Mesendoderm (in vitro differentiated cells): Measurements from ENCODE around the gene APMAP.
"Not testable (repeated sequence)": the region's sequence is repeated elsewhere in the genome, so short reads cannot be mapped to it uniquely, and the experiment has no call there.

Experiments used
- DNase-seq: peaks from one replicate; pipeline ENCODE4 v3.0.0; 2013
- H2AK5ac ChIP-seq: 2 replicates; pipeline ENCODE4 v1.6.1; 2013; ENCODE audit warnings: low read length, inconsistent platforms
- H2BK120ac ChIP-seq: 2 replicates; pipeline ENCODE4 v1.6.1; 2013; ENCODE audit warnings: low read depth, mild to moderate bottlenecking, low read length, moderate library complexity, mixed read lengths
- H2BK15ac ChIP-seq: replicated peaks from 2 replicates; pipeline ENCODE4 v1.6.1; 2013; ENCODE audit warnings: low read depth, mild to moderate bottlenecking, moderate library complexity
- H2BK5ac ChIP-seq: 2 replicates; pipeline ENCODE4 v1.6.1; 2013; ENCODE audit warnings: low read length, inconsistent platforms
- H3K18ac ChIP-seq: 2 replicates; pipeline ENCODE4 v1.6.1; 2013; ENCODE audit warnings: mild to moderate bottlenecking, low read length, mixed read lengths
- H3K23ac ChIP-seq: one replicate; pipeline ENCODE4 v1.6.1; 2013; ENCODE audit warnings: low read length
- H3K27ac ChIP-seq: 2 replicates; pipeline ENCODE4 v1.5.1; 2013; ENCODE audit warnings: low read depth, mild to moderate bottlenecking, inconsistent platforms, low read length, moderate library complexity
- H3K27me3 ChIP-seq: 2 replicates; pipeline ENCODE4 v1.6.1; 2013; ENCODE audit warnings: low read length, control low read depth, mild to moderate bottlenecking, inconsistent platforms; ENCODE audit not compliant: insufficient read depth, poor library complexity
- H3K36me3 ChIP-seq: 2 replicates; pipeline ENCODE4 v1.6.1; 2013; ENCODE audit warnings: low read length, inconsistent platforms; ENCODE audit not compliant: control insufficient read depth, insufficient read depth
- H3K4ac ChIP-seq: one replicate; pipeline ENCODE4 v1.6.1; 2013; ENCODE audit warnings: low read depth, mild to moderate bottlenecking, low read length, moderate library complexity
- H3K4me1 ChIP-seq: 2 replicates; pipeline ENCODE4 v1.6.1; 2013; ENCODE audit warnings: low read depth, low read length, inconsistent platforms; ENCODE audit not compliant: control insufficient read depth
- H3K4me2 ChIP-seq: 2 replicates; pipeline ENCODE4 v1.6.1; 2013; ENCODE audit warnings: low read length
- H3K4me3 ChIP-seq: 2 replicates; pipeline ENCODE4 v1.5.1; 2013; ENCODE audit warnings: mild to moderate bottlenecking, low read length
- H3K56ac ChIP-seq: one replicate; pipeline ENCODE4 v1.6.1; 2013; ENCODE audit warnings: low read length
- H3K79me1 ChIP-seq: 2 replicates; pipeline ENCODE4 v1.6.1; 2013; ENCODE audit warnings: low read length, inconsistent platforms
- H3K79me2 ChIP-seq: 2 replicates; pipeline ENCODE4 v1.6.1; 2013; ENCODE audit warnings: mild to moderate bottlenecking, low read length; ENCODE audit not compliant: control insufficient read depth, insufficient read depth
- H3K9ac ChIP-seq: 2 replicates; pipeline ENCODE4 v1.6.1; 2013; ENCODE audit warnings: low read length, inconsistent platforms
- H4K5ac ChIP-seq: one replicate; pipeline ENCODE4 v1.6.1; 2013; ENCODE audit warnings: low read length
- H4K8ac ChIP-seq: one replicate; pipeline ENCODE4 v1.6.1; 2013; ENCODE audit warnings: low read depth, mild to moderate bottlenecking, control low read depth, low read length, moderate library complexity
- WGBS: extraction: QIAGEN DNeasy Blood & Tissue Kit; methylation state at CpG from one replicate; pipeline ENCODE4 v1.1.7; 2013; ENCODE audit warnings: low lambda C conversion rate, missing lambda C conversion rate; ENCODE audit not compliant: insufficient coverage; ENCODE audit errors: extremely low coverage; 5-methylcytosine and 5-hydroxymethylcytosine counted together

Gene APMAP

DNA sequence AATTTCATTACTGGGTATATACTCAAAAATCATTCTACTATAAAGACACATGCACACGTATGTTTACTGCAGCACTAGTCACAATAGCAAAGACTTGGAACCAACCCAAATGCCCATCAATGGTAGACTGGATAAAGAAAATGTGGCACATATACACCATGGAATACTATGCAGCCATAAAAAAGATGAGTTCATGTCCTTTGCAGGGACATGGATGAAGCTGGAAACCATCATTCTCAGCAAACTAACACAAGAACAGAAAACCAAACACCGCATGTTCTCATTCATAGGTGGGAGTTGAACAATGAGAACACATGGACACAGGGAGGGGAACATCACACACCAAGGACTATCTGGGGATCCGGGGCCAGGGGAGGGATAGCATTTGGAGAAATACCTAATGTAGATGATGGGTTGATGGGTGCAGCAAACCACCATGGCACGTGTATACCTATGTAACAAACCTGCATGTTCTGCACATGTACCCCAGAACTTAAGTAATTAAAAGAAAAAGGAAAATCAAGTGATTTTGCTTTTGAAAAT, 44.1 kb downstream of the APMAP start:
- H2BK15ac ChIP-seq, H3K27me3 ChIP-seq, H3K4me3 ChIP-seq, H4K8ac ChIP-seq, H3K4me1 ChIP-seq, H2BK120ac ChIP-seq, H3K23ac ChIP-seq, DNase-seq, H3K4ac ChIP-seq, H3K27ac ChIP-seq, H2BK5ac ChIP-seq, H3K79me2 ChIP-seq, H3K9ac ChIP-seq, H2AK5ac ChIP-seq, H3K36me3 ChIP-seq, H4K5ac ChIP-seq, H3K4me2 ChIP-seq, H3K56ac ChIP-seq, H3K79me1 ChIP-seq, H3K18ac ChIP-seq: not testable (repeated sequence)
- no CpG with 5 or more reads among the region's 4 CpGs for WGBS

DNA sequence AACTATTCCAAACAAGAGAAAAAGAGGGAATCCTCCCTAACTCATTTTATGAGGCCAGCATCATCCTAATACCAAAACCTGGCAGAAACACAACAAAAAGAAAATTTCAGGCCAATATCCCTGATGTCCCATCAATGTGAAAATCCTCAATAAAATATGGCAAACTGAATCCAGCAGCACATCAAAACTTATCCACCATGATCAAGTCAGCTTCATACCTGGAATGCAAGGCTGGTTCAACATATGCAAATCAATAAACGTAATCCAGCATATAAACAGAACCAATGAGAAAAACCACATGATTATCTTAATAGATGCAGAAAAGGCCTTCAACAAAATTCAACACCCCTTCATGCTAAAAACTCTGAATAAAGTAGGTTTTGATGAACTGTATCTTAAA, 46.2 kb downstream of the APMAP start:
- H2BK120ac ChIP-seq: not testable (repeated sequence)
- no CpG with 5 or more reads among the region's 1 CpG for WGBS

DNA sequence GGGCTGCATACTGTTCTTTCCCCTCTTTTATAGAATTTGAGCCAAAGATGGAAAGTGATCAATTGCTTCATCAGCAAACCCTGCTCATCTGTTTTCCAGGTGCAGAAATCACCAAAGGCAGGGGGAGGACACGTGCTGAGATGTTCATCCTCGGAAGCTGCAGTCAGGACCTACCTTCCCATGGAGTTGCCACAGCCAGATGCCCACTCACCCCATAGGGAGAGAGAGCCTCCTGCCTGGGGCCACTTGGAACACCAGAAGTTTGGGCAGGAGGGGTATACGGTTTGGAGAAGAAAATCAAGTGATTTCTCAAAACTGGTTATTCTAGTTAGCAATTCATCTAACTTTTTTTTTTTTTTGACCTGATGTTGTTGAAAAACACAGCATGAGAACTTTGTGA, 48.8 kb downstream of the APMAP start:
- no peak overlapping the region for H3K9ac ChIP-seq
- no peak overlapping the region for H3K23ac ChIP-seq
- H3K27me3 ChIP-seq: no peaks in the 10 kb centered on the region
- no peak overlapping the region for H3K18ac ChIP-seq
- no peaks in the 10 kb centered on the region for H3K79me1 ChIP-seq
- no peak overlapping the region for H2BK15ac ChIP-seq
- H4K8ac ChIP-seq: no peak overlapping the region
- no peak overlapping the region for H3K56ac ChIP-seq
- H3K4me2 ChIP-seq: no peak overlapping the region
- DNase-seq: no peak
- H3K36me3 ChIP-seq: no peaks in the 10 kb centered on the region
- WGBS: no CpG with 5 or more reads among the region's 3 CpGs
- no peak overlapping the region for H2BK120ac ChIP-seq
- H3K4me1 ChIP-seq: no peaks in the 10 kb centered on the region
- H4K5ac ChIP-seq: no peak overlapping the region
- no peak overlapping the region for H2AK5ac ChIP-seq
- no peak overlapping the region for H3K4me3 ChIP-seq
- H3K4ac ChIP-seq: no peak overlapping the region
- H3K79me2 ChIP-seq: no peaks in the 10 kb centered on the region
- H3K27ac ChIP-seq: no peak overlapping the region
- no peak overlapping the region for H2BK5ac ChIP-seq

More for the DNA sequence above, 46.2 kb downstream of the APMAP start:
- not testable (repeated sequence) for H3K18ac ChIP-seq, H4K5ac ChIP-seq, H3K27me3 ChIP-seq, H3K4me1 ChIP-seq, H2BK15ac ChIP-seq, H3K36me3 ChIP-seq, H3K27ac ChIP-seq, DNase-seq, H3K79me1 ChIP-seq, H3K9ac ChIP-seq, H3K4me3 ChIP-seq, H2AK5ac ChIP-seq, H3K79me2 ChIP-seq, H3K23ac ChIP-seq, H4K8ac ChIP-seq, H3K4me2 ChIP-seq, H3K56ac ChIP-seq, H3K4ac ChIP-seq, H2BK5ac ChIP-seq

DNA sequence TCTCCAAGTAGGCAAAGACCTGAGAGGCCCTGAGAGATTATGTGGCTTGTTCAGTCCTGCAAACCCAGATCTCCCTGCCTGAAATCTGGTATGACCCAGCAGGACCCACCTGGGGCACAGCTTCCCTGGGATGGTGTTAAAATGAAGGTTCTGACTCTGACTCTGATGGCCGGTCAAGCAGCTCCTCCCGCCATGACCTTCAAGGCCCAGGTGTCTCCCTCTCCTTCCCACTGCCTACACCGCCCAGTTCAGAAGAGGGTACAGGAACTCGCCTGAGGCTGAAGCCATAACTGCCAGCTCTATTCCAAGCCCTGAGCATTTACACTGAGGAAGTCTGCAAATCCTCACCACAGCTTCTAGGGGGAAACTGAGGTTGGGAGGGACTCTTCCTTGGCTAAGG, 49.4 kb downstream of the APMAP start:
- no CpG with 5 or more reads among the region's 4 CpGs for WGBS
- H3K9ac ChIP-seq: no peak overlapping the region

DNA sequence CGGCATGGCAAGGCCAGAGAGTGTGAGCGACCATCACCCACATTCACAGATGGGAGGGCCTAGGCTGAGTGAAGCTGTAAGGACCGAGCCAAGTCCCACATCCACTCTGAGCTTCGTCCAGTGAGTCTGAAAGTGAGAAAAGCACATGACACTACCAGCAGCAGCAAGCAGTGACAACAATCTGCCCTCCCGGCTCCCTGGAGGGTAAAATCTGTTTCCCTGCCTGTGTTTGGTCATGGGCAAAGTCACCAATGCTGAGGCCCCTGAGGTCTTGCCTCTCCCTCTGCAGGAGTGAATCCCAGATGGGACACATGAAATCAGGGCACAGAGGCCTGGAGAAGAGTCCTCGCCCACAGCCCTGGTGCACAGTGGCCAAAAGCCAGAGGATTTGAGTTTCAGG, 49.9 kb downstream of the APMAP start:
- no peak overlapping the region for H4K5ac ChIP-seq
- H3K56ac ChIP-seq: no peak overlapping the region
- no peaks in the 10 kb centered on the region for H3K79me2 ChIP-seq
- H4K8ac ChIP-seq: no peak overlapping the region
- no peaks in the 10 kb centered on the region for H3K36me3 ChIP-seq
- no peak overlapping the region for H2BK15ac ChIP-seq
- no peak overlapping the region for H2AK5ac ChIP-seq
- no peak overlapping the region for H3K4me3 ChIP-seq
- H3K4me2 ChIP-seq: no peak overlapping the region
- H3K23ac ChIP-seq: no peak overlapping the region
- no peak overlapping the region for H3K18ac ChIP-seq
- no peak overlapping the region for H2BK5ac ChIP-seq
- no peak for DNase-seq
- no peak overlapping the region for H3K4ac ChIP-seq
- no peak overlapping the region for H3K9ac ChIP-seq
- no peaks in the 10 kb centered on the region for H3K79me1 ChIP-seq
- H3K27ac ChIP-seq: no peak overlapping the region
- H3K4me1 ChIP-seq: no peaks in the 10 kb centered on the region
- WGBS: no CpG with 5 or more reads among the region's 6 CpGs
- H2BK120ac ChIP-seq: no peak overlapping the region
- H3K27me3 ChIP-seq: no peaks in the 10 kb centered on the region

More for the DNA sequence above, 49.4 kb downstream of the APMAP start:
- H3K23ac ChIP-seq: no peak overlapping the region
- no peak for DNase-seq
- no peak overlapping the region for H4K8ac ChIP-seq
- H2BK120ac ChIP-seq: no peak overlapping the region
- H3K56ac ChIP-seq: no peak overlapping the region
- H3K27me3 ChIP-seq: no peaks in the 10 kb centered on the region
- H4K5ac ChIP-seq: no peak overlapping the region
- H3K4me3 ChIP-seq: no peak overlapping the region
- no peak overlapping the region for H2AK5ac ChIP-seq
- H3K27ac ChIP-seq: no peak overlapping the region
- no peaks in the 10 kb centered on the region for H3K4me1 ChIP-seq
- no peak overlapping the region for H3K4ac ChIP-seq
- H3K4me2 ChIP-seq: no peak overlapping the region
- no peaks in the 10 kb centered on the region for H3K36me3 ChIP-seq
- H3K18ac ChIP-seq: no peak overlapping the region
- no peaks in the 10 kb centered on the region for H3K79me1 ChIP-seq
- no peak overlapping the region for H2BK5ac ChIP-seq
- H2BK15ac ChIP-seq: no peak overlapping the region
- no peaks in the 10 kb centered on the region for H3K79me2 ChIP-seq

DNA sequence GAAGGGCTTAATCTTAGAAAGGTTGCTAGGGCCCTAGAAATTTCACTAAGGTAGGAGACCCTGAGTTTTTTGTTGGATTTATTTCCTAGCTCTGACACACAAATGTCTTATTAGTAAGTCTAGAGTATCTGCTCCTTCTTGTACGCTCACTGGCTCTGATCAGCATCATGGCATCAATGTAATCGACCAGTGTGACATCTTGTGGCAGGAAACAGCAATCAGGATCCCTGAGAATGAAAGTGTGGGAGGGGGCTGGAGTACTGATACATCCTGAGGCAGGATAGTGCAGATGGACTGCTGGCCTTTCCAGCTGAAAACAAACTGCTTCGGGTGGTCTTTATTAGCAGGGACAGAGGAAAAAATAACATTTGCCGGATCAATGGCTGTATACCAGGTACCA, 53.5 kb downstream of the APMAP start:
- WGBS: no CpG with 5 or more reads among the region's 4 CpGs
- Histone ChIP-seq H2BK15ac (no peak overlapping the region), H3K9ac (no peak overlapping the region), H3K4me1 (no peaks in the 10 kb centered on the region), H3K79me2 (no peaks in the 10 kb centered on the region), H3K36me3 (no peaks in the 10 kb centered on the region), H2BK120ac (no peak overlapping the region), H3K23ac (no peak overlapping the region), H3K18ac (no peak overlapping the region), H3K4me3 (no peak overlapping the region), H3K27ac (no peak overlapping the region), H4K8ac (no peak overlapping the region), H3K4me2 (no peak overlapping the region), H2AK5ac (no peak overlapping the region), H4K5ac (no peak overlapping the region), H3K27me3 (no peaks in the 10 kb centered on the region), H3K4ac (no peak overlapping the region), H3K79me1 (no peaks in the 10 kb centered on the region), H2BK5ac (no peak overlapping the region), H3K56ac (no peak overlapping the region)
- no peak for DNase-seq
